ENCODE measurements around the gene RRP8. TPM values are rescaled to one million over a fixed set of nuclear protein-coding genes. Genes with fewer than 3 reads are reported as not detected.

Gene RRP8
- total and polyA plus RNA-seq, 2 experiments from 2014 or later, result 15.3 to 26.1 TPM

GRCh38 chr11:6571434-6572008 is 31.9 kb downstream of the RRP8 start:
- no peak for TF ChIP-seq EZH2 (IDR thresholded peaks at IDR 0.05; ENCODE audit: borderline replicate concordance)
- TF ChIP-seq CTCF (IDR thresholded peaks at IDR 0.05; ENCODE audit: poor library complexity), result no peak
- TF ChIP-seq EZH2phosphoT487 (IDR thresholded peaks at IDR 0.05; ENCODE audit: low read depth, severe bottlenecking, unreplicated experiment), result no peak
- 95% methylated on average over 21 of the region's 22 CpGs for WGBS (ENCODE audit: low lambda C conversion rate, missing lambda C conversion rate)
- no peak overlapping the region for H3K4me2 ChIP-seq

GRCh38 chr11:6570691-6571427 is 32.6 kb downstream of the RRP8 start:
- Histone ChIP-seq H3K79me2 (no peaks in the 10 kb centered on the region), H3K9me2 (replicated peaks; ENCODE audit: insufficient read depth) (no peaks in the 10 kb centered on the region), H2AFZ (no peak overlapping the region), H3K9me3 (ENCODE audit: low read depth) (no peaks in the 10 kb centered on the region), H3K4me1 (ENCODE audit: insufficient read depth) (peaks cover 3% of the 10 kb centered on the region), H3K27me3 (no peaks in the 10 kb centered on the region), H4K20me1 (ENCODE audit: insufficient read depth, poor library complexity, severe bottlenecking) (no peaks in the 10 kb centered on the region), H3K36me3 (replicated peaks; ENCODE audit: insufficient read depth, low read depth) (no peaks in the 10 kb centered on the region), H3K27ac (no peak overlapping the region), H3K4me3 (no peak overlapping the region), H3K4me2 (no peak overlapping the region)
- TF ChIP-seq EZH2 (IDR thresholded peaks at IDR 0.05; ENCODE audit: borderline replicate concordance), result no peak
- TF ChIP-seq EZH2phosphoT487 (IDR thresholded peaks at IDR 0.05; ENCODE audit: low read depth, severe bottlenecking, unreplicated experiment), result no peak
- TF ChIP-seq CTCF (IDR thresholded peaks at IDR 0.05; ENCODE audit: poor library complexity), result no peak
- WGBS (ENCODE audit: low lambda C conversion rate, missing lambda C conversion rate), result 97% methylated on average over 52 of the region's 62 CpGs
- DNase-seq (ENCODE audit: low spot score), result no peak

More at GRCh38 chr11:6571434-6572008, 31.9 kb downstream of the RRP8 start:
- Histone ChIP-seq H3K27ac (no peak overlapping the region), H2AFZ (no peak overlapping the region), H3K4me1 (ENCODE audit: insufficient read depth) (peaks cover 3% of the 10 kb centered on the region), H3K36me3 (replicated peaks; ENCODE audit: insufficient read depth, low read depth) (no peaks in the 10 kb centered on the region), H4K20me1 (ENCODE audit: insufficient read depth, poor library complexity, severe bottlenecking) (no peaks in the 10 kb centered on the region), H3K9me3 (ENCODE audit: low read depth) (no peaks in the 10 kb centered on the region), H3K4me3 (no peak overlapping the region), H3K9me2 (replicated peaks; ENCODE audit: insufficient read depth) (no peaks in the 10 kb centered on the region), H3K27me3 (no peaks in the 10 kb centered on the region), H3K79me2 (no peaks in the 10 kb centered on the region)
- DNase-seq (ENCODE audit: low spot score), result no peak

GRCh38 chr11:6569706-6570105 is 33.7 kb downstream of the RRP8 start:
- Histone ChIP-seq H3K27ac (no peak overlapping the region), H3K4me1 (ENCODE audit: insufficient read depth) (peaks cover 3% of the 10 kb centered on the region), H3K4me3 (no peak overlapping the region), H3K9me2 (replicated peaks; ENCODE audit: insufficient read depth) (no peaks in the 10 kb centered on the region), H3K4me2 (no peak overlapping the region), H3K27me3 (no peaks in the 10 kb centered on the region), H4K20me1 (ENCODE audit: insufficient read depth, poor library complexity, severe bottlenecking) (no peaks in the 10 kb centered on the region), H3K9me3 (ENCODE audit: low read depth) (no peaks in the 10 kb centered on the region), H3K36me3 (replicated peaks; ENCODE audit: insufficient read depth, low read depth) (no peaks in the 10 kb centered on the region), H3K79me2 (no peaks in the 10 kb centered on the region), H2AFZ (no peak overlapping the region)
- TF ChIP-seq EZH2 (IDR thresholded peaks at IDR 0.05; ENCODE audit: borderline replicate concordance) (no peak), EZH2phosphoT487 (IDR thresholded peaks at IDR 0.05; ENCODE audit: low read depth, severe bottlenecking, unreplicated experiment) (no peak), CTCF (IDR thresholded peaks at IDR 0.05; ENCODE audit: poor library complexity) (no peak)
- 100% methylated on average over 5 of the region's 5 CpGs for WGBS (ENCODE audit: low lambda C conversion rate, missing lambda C conversion rate)
- DNase-seq (ENCODE audit: low spot score), result no peak
